Stimulated activated CD8-positive, alpha-beta memory T cell treated with anti-CD3 and anti-CD28 coated beads, Interleukin-7, amount 100 ng/mL, for 24 hours (primary cell): ENCODE results near the gene HPS5.

Experiments used
- DNase-seq: peaks from one replicate; pipeline ENCODE4 v3.0.0-alpha.2; 2020; ENCODE audit warnings: low read depth

The HPS5 gene

GRCh38 chr11:18317551-18317950, 4.4 kb downstream of the HPS5 start:
- no peak for DNase-seq

- DNase-seq = no peak
These were observed 6.0 kb downstream of the HPS5 start for GRCh38 chr11:18315893-18316292.

GRCh38 chr11:18314784-18315523, 7.0 kb downstream of the HPS5 start:
- DNase-seq = no peak

GRCh38 chr11:18313965-18314763, 7.8 kb downstream of the HPS5 start:
- DNase-seq = no peak

GRCh38 chr11:18312663-18313420, 9.1 kb downstream of the HPS5 start:
- no peak for DNase-seq

GRCh38 chr11:18312012-18312411, 9.9 kb downstream of the HPS5 start:
- DNase-seq = no peak

- no peak for DNase-seq
These were observed 11.1 kb downstream of the HPS5 start for GRCh38 chr11:18310800-18311340.

- no peak for DNase-seq
These were observed 12.2 kb downstream of the HPS5 start for GRCh38 chr11:18309691-18310090.

GRCh38 chr11:18308242-18308641, 13.7 kb downstream of the HPS5 start:
- no peak for DNase-seq

GRCh38 chr11:18307461-18308139, 14.3 kb downstream of the HPS5 start:
- no peak for DNase-seq

- DNase-seq = no peak
These were observed 17.2 kb downstream of the HPS5 start for GRCh38 chr11:18304745-18305144.

- no peak for DNase-seq
These were observed 22.2 kb downstream of the HPS5 start for GRCh38 chr11:18299721-18300120.

GRCh38 chr11:18295316-18295715, 26.6 kb downstream of the HPS5 start:
- DNase-seq = no peak

GRCh38 chr11:18294862-18295261, 27.1 kb downstream of the HPS5 start:
- DNase-seq = no peak

GRCh38 chr11:18288911-18289310, 33.0 kb downstream of the HPS5 start:
- no peak for DNase-seq

- no peak for DNase-seq
These were observed 36.1 kb downstream of the HPS5 start for GRCh38 chr11:18285841-18286240.

GRCh38 chr11:18282626-18283025, 39.3 kb downstream of the HPS5 start:
- DNase-seq = no peak

- DNase-seq = no peak
These were observed 41.4 kb downstream of the HPS5 start for GRCh38 chr11:18280438-18281045.

GRCh38 chr11:18277565-18278271, 44.2 kb downstream of the HPS5 start:
- no peak for DNase-seq

GRCh38 chr11:18271206-18271605, 50.7 kb downstream of the HPS5 start:
- no peak for DNase-seq

- no peak for DNase-seq
These were observed 51.8 kb downstream of the HPS5 start for GRCh38 chr11:18270102-18270501.
